GM12891 (cell line): ENCODE data around the gene ZP2.

Experiments
- PAX5 ChIP-seq: IDR thresholded peaks from 2 replicates; pipeline ENCODE4 v1.6.1; 2011; ENCODE audit warnings: low read length, moderate library complexity, mild to moderate bottlenecking; ENCODE audit not compliant: insufficient read depth, severe bottlenecking
- POLR2A ChIP-seq: IDR thresholded peaks from 2 replicates; pipeline ENCODE4 v1.6.1; 2011; ENCODE audit warnings: low read depth, low read length, control low read depth
- POLR2AphosphoS5 ChIP-seq: IDR thresholded peaks from 2 replicates; pipeline ENCODE4 v1.6.1; 2011; ENCODE audit warnings: low read depth, low read length, control low read depth
- POU2F2 ChIP-seq: IDR thresholded peaks from 2 replicates; pipeline ENCODE4 v1.6.1; 2011; ENCODE audit warnings: low read depth, mild to moderate bottlenecking, control low read depth, low read length, moderate library complexity
- SPI1 ChIP-seq: IDR thresholded peaks from 2 replicates; pipeline ENCODE4 v1.6.1; 2011; ENCODE audit warnings: low read depth, low read length, control low read depth
- TAF1 ChIP-seq: IDR thresholded peaks from 2 replicates; pipeline ENCODE4 v1.6.1; 2011; ENCODE audit warnings: low read depth, low read length, control low read depth

- TF ChIP-seq POLR2A (no peak), POLR2AphosphoS5 (no peak), TAF1 (no peak), SPI1 (no peak), PAX5 (no peak), POU2F2 (no peak)
Measured at GRCh38 chr16:21219551-21219950, 8.2 kb upstream of the ZP2 start.
